ENCODE results near the gene ALDH1A1. TPM values are rescaled to one million over a fixed set of nuclear protein-coding genes. Genes with fewer than 3 reads are reported as not detected.

The ALDH1A1 gene
- polyA plus RNA-seq, 3 donors, result 271 to 288 (median 273) TPM

- DNase-seq (ENCODE audit: extremely low read depth in 1 of 11, low read depth in 9 of 11, low spot score in 4 of 11), result no peak
Measured at GRCh38 chr9:72931437-72931836, 21.4 kb downstream of the ALDH1A1 start.

- DNase-seq (ENCODE audit: extremely low read depth in 1 of 11, low read depth in 9 of 11, low spot score in 4 of 11), result no peak
Measured at GRCh38 chr9:72930828-72931227, 22.0 kb downstream of the ALDH1A1 start.

GRCh38 chr9:72929542-72929941 lies 23.3 kb downstream of the ALDH1A1 start:
- no peak for DNase-seq (ENCODE audit: extremely low read depth in 1 of 11, low read depth in 9 of 11, low spot score in 4 of 11)

- no peak for DNase-seq (ENCODE audit: extremely low read depth in 1 of 11, low read depth in 9 of 11, low spot score in 4 of 11)
Measured at GRCh38 chr9:72928042-72928507, 24.8 kb downstream of the ALDH1A1 start.

GRCh38 chr9:72926506-72926905 lies 26.3 kb downstream of the ALDH1A1 start:
- no peak for DNase-seq (ENCODE audit: extremely low read depth in 1 of 11, low read depth in 9 of 11, low spot score in 4 of 11)

- no peak for DNase-seq (ENCODE audit: extremely low read depth in 1 of 11, low read depth in 9 of 11, low spot score in 4 of 11)
Measured at GRCh38 chr9:72925891-72926290, 27.0 kb downstream of the ALDH1A1 start.

- no peak for DNase-seq (ENCODE audit: extremely low read depth in 1 of 11, low read depth in 9 of 11, low spot score in 4 of 11)
Measured at GRCh38 chr9:72925126-72925789, 27.6 kb downstream of the ALDH1A1 start.

GRCh38 chr9:72924154-72924790 lies 28.6 kb downstream of the ALDH1A1 start:
- no peak for DNase-seq (ENCODE audit: extremely low read depth in 1 of 11, low read depth in 9 of 11, low spot score in 4 of 11)

GRCh38 chr9:72923077-72923476 lies 29.8 kb downstream of the ALDH1A1 start:
- no peak for DNase-seq (ENCODE audit: extremely low read depth in 1 of 11, low read depth in 9 of 11, low spot score in 4 of 11)

- no peak for DNase-seq (ENCODE audit: extremely low read depth in 1 of 11, low read depth in 9 of 11, low spot score in 4 of 11)
Measured at GRCh38 chr9:72921888-72922654, 30.8 kb downstream of the ALDH1A1 start.

- no peak for DNase-seq (ENCODE audit: extremely low read depth in 1 of 11, low read depth in 9 of 11, low spot score in 4 of 11)
Measured at GRCh38 chr9:72919246-72919945, 33.5 kb downstream of the ALDH1A1 start.

GRCh38 chr9:72917892-72918509 lies 34.9 kb downstream of the ALDH1A1 start:
- DNase-seq (ENCODE audit: extremely low read depth in 1 of 11, low read depth in 9 of 11, low spot score in 4 of 11), result no peak

- DNase-seq (ENCODE audit: extremely low read depth in 1 of 11, low read depth in 9 of 11, low spot score in 4 of 11), result no peak
Measured at GRCh38 chr9:72915659-72916058, 37.2 kb downstream of the ALDH1A1 start.

GRCh38 chr9:72914750-72915149 lies 38.1 kb downstream of the ALDH1A1 start:
- no peak for DNase-seq (ENCODE audit: extremely low read depth in 1 of 11, low read depth in 9 of 11, low spot score in 4 of 11)

GRCh38 chr9:72913382-72914009 lies 39.4 kb downstream of the ALDH1A1 start:
- DNase-seq (ENCODE audit: extremely low read depth in 1 of 11, low read depth in 9 of 11, low spot score in 4 of 11), result no peak

- DNase-seq (ENCODE audit: extremely low read depth in 1 of 11, low read depth in 9 of 11, low spot score in 4 of 11), result no peak
Measured at GRCh38 chr9:72912476-72913381, 40.1 kb downstream of the ALDH1A1 start.

- no peak for DNase-seq (ENCODE audit: extremely low read depth in 1 of 11, low read depth in 9 of 11, low spot score in 4 of 11)
Measured at GRCh38 chr9:72911816-72912215, 41.0 kb downstream of the ALDH1A1 start.
